OCI-M2 (cell line): Measurements from ENCODE around the gene CNOT6L.
"Not testable (repeated sequence)": the region's sequence is repeated elsewhere in the genome, so short reads cannot be mapped to it uniquely, and the experiment has no call there.

ENCODE experiments used
- DNase-seq: peaks from one replicate; lab custom pipeline; 2025; ENCODE audit not compliant: unreplicated experiment; lab: John Stamatoyannopoulos, UW

The CNOT6L gene

GRCh38 chr4:77782102-77782835 is 36.9 kb downstream of the CNOT6L start:
- DNase-seq: no peak

GRCh38 chr4:77780762-77781161 is 38.4 kb downstream of the CNOT6L start:
- not testable (repeated sequence) for DNase-seq

DNA sequence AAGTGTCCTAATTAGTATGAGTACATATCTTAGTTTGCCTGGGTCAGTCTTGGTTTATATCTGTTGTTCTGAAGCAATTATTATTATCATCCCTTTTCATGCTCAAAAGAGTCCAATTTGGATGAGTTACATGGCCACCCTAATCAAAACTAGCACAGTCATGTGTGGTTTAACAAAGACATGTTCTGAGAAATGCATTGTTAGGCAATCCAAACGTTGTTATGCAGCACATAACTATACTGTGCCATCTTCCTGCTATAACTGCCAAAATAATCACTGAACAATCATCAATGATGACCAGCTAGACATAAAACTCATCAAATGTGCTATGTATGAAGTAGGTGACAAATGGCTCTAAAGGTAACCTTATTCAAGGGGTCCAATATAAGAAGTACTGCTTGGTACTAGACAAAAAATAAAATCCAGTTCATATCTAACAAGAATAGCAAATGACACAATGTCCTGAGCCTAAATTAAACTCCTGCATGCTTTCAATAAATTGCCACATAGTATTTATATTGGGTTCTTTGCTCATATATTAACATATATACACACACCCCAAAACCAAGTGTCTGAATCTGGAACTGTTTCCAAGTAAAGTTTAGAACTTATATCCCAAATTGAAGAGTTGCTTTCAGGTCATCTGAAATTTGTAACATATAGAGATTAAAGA is 41.9 kb downstream of the CNOT6L start:
- DNase-seq: no peak

DNA sequence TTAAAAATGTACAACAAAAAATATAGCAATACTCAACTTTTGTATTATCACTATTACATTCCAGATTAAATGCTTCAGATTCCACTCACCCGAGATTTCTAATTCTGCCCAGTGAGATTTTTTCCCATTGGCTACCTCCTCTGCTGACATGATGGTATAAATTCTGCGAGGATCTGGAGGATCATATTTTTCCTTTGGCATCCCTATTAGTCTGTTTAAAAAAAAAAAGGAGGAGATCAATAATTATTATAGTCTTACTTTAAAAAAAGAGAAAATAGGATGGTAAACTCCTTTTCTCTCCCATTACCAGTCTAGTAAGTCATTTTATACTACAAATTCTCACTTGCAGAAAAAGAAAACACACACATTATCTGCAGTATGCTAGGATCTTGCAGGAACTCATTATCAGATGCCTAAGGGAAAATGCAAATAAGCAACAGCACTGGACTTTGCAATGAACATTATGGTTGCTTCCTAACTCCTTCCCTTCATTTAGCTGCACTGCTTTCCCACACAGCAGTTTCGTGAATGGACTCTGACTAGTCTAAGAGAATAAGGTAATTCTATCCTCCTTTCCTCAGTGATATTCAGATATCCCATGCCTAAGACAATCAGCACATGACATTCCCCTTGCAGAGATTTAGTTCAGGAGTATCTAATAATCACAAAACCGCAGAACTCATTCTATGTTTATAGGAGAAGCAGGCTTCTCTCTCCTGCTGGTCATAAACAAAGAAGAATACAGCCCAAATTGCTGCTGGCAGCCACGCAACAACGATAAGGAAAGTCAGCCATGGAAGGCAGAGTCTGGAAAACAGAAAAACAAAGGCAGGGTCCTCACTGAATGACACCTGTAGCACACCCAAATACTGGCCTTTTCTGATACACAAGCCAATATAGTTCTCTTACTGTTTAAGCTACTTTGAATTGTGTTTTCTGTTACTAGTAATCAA is 42.7 kb downstream of the CNOT6L start:
- no peak for DNase-seq

- no peak for DNase-seq
These were observed 46.1 kb downstream of the CNOT6L start for GRCh38 chr4:77773101-77773500.

DNA sequence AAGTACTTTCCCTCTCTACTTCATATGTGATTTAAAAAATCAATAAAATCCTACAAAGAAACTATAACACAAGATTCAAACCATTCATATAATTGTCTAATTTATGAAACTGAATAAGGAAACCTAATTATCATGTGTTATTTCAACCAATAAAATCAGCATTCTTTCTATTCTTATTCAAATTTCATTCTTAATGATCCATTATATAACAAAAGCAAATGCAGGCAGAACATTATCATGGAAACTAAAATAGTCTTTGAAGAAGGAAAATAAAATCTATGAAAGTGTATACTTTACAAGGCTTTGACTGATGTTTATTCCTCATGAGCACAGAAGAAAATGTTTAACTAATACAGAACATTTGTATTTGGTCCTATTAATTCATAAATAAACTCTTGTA is 47.6 kb downstream of the CNOT6L start:
- DNase-seq: no peak

DNA sequence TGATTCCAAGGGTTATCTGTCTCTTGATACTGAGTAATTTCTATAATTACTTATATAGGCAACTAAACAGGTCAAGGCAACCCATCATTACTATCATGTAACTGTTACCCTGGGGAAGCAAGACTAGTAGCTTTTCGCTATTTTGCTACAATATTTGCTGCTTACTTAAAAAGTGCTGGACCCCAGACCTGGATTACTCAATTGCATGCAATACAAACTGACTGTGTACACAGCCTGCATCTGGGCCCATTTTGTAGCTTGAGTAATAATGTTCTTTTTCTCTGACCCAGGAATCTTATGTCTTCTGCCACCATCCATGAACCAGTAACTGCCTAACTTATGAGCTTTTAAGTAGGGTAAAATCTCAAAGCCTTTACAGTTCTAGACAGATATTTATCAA is 53.4 kb downstream of the CNOT6L start:
- DNase-seq: no peak

DNA sequence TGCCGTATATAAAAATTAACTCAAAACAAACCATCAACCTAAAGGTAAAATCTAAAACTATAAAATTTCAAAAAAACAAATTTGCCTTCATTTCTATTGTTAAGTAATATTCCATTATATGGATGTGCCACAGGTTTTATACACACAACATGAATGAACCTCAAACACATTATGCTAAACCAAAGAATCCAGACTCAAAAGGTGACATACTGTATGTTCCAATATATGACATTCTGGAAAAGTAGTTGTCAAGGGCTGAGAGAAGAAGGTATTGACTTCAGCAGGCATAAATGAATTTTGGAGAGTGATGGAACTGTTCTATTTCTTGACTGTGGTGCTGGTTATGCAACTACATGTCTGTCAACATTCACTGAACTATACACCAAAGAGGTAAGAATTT is 56.6 kb downstream of the CNOT6L start:
- no peak for DNase-seq

- DNase-seq: no peak
These were observed 57.6 kb downstream of the CNOT6L start for GRCh38 chr4:77761595-77761994.

- no peak for DNase-seq
These were observed 60.4 kb downstream of the CNOT6L start for GRCh38 chr4:77758804-77759203.

GRCh38 chr4:77751764-77752163 is 67.4 kb downstream of the CNOT6L start:
- DNase-seq: no peak

DNA sequence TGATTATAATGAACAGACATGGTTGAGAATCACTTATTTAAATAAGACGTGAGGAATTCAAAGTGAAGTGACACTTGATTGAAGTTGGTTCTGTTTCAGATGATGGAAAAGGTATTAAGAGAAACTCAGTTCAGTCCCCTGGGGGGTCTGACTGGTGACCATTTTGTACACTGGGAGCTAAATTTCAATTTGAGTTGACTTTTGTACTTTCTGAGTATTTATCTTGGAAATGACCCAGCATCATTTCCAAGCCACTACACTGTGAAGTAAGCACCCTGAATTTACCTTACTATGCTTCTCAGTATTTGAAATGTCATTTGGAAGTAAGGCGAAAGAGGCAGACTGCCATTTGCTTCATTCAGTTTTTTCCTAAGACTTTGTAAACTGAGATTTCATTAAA is 73.4 kb downstream of the CNOT6L start:
- DNase-seq: no peak

DNA sequence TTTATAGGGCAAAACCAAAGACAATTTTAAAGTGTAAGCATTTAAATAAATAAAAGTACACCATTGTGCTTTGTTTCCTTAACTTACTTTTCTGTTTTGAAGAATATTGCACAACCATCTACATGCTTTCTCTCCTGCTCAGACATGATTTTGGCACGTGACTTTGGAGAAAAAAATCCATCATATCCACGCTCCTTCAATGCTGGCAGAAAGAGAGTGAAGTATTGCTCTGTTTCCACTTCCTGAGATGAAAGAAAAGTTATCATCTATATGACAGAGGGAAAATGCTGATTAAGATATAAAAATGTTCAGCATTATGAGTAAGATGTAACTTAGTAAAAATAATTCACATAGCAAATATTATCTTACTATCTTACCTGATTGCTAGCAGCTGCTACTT is 77.1 kb downstream of the CNOT6L start:
- no peak for DNase-seq

- DNase-seq: no peak
These were observed 78.7 kb downstream of the CNOT6L start for GRCh38 chr4:77740480-77740879.

GRCh38 chr4:77734928-77735327 is 84.2 kb downstream of the CNOT6L start:
- DNase-seq: no peak

DNA sequence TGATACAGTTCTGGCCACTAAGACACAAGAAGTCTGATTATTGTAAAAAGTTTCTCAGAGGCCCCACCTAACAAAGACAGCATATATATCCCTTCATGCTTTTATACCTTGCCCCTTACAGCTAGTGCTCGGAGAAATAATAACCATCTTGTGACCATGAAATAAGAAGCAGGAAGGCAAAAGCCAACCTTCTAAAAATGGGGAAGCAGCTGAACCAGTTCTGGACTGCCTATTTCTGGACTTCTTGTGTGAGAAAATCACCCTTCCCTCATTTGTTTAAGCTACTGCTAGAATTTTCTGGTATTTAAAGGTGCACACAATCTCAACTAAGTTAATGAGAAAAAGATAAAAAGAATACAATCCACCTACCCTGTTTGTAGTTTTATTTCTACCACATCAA is 87.5 kb downstream of the CNOT6L start:
- DNase-seq: no peak

DNA sequence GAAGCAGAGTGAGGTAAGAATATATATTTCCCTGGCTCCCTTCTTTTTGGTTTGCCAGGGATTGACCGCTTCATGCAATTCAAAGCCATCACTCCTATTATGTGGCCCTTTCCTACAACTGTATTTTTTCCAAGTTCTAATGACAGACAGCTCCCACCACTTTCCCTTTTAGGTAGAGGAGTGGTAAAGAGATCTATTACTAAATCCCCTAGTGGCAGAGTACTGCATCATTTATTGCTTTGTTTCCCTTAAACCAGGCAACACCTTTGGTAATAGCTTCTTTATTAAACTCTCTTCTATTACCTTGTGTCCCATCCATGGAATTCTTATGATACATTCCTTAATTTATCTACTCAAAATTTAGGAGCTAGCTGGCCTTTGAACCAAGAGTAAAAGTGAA is 90.7 kb downstream of the CNOT6L start:
- no peak for DNase-seq

DNA sequence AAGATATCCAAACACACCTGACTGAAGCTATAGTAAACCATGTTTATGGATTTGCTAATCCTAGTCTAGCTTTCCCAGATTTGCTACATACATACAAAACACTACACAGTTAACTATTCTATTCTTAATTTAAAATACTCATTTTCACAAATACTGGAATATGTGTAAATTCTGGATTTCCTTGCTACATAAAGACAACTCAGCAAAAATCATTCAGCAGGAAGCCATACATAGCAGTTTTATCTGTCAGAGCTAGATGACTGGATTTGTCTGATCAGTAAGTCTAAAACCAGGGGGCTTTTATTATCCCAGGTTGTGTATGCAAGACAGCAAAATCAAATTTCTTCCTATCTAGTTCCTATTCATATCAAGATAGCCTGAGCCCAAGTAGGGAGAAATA is 98.1 kb downstream of the CNOT6L start:
- no peak for DNase-seq

DNA sequence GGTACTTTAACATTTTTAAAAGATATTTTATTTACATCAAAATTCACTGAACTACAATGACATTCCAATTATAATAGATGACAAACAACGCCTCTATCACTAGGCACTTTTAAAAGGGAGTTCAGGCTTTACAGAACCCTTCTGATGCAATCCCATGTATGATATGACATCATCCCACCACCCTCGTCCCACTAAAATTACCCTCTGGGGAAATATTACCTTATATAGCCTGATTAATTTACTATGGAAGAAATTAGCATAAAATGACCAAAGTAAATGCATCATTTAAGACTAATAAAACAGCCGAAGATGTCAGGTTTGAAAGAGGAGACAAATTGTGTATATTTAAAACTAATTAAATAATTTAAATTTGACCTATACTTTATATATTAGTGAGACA is 100.7 kb downstream of the CNOT6L start:
- DNase-seq: not testable (repeated sequence)

- DNase-seq: no peak
These were observed 103.5 kb downstream of the CNOT6L start for GRCh38 chr4:77715414-77716290.

- DNase-seq: no peak
These were observed 104.7 kb downstream of the CNOT6L start for GRCh38 chr4:77714514-77714913.
